AG04450 (cell line): Measurements from ENCODE around the gene TSPEAR. TPM values are rescaled to one million over a fixed set of nuclear protein-coding genes. Genes with fewer than 3 reads are reported as not detected.
A peak's percentile ranks its signal among the peaks of the same experiment; 100 is the strongest.

ENCODE experiments used
- CTCF ChIA-PET: fragments of 300-600, 350-600 bp; formaldehyde crosslinking; extraction: SDS; loops from one replicate; lab custom pipeline; 2022; ENCODE audit warnings: antibody characterized with exemption, inconsistent platforms; lab: Charles Lee
- POLR2A ChIA-PET: fragments of 350-600 bp; formaldehyde crosslinking; extraction: SDS; loops from one replicate; lab custom pipeline; 2021; ENCODE audit warnings: antibody characterized with exemption, inconsistent platforms; lab: Yijun Ruan, JAX
- DNase-seq: peaks from one replicate; pipeline ENCODE4 v3.0.0-alpha.2; 2011; ENCODE audit warnings: low read depth, low spot score
- H3K27ac ChIP-seq: one replicate; pipeline ENCODE4 v1.5.1; 2012; ENCODE audit warnings: low read depth, low read length, control low read depth
- H3K27me3 ChIP-seq: one replicate; pipeline ENCODE4 v1.6.0; 2012; ENCODE audit warnings: low read length; ENCODE audit not compliant: control insufficient read depth, insufficient read depth
- H3K4me3 ChIP-seq: 2 replicates; pipeline ENCODE4 v1.5.1; 2011; ENCODE audit warnings: mild to moderate bottlenecking, low read depth, low read length, control low read depth
- H3K9me3 ChIP-seq: 2 replicates; pipeline ENCODE4 v1.5.1; 2012; ENCODE audit warnings: low read length; ENCODE audit not compliant: control insufficient read depth, insufficient read depth
- CTCF ChIP-seq: IDR thresholded peaks from 2 replicates; pipeline ENCODE4 v1.5.1; 2011; ENCODE audit warnings: low read depth, low read length, control low read depth, inconsistent platforms
- polyA plus RNA-seq: library from polyadenylated mRNA; depleted of rRNA; stranded (reverse); fragments of >200 nt; gene quantifications from 2 replicates; pipeline ENCODE4 v1.2.3, GENCODE V29; 2011

TSPEAR gene
- polyA plus RNA-seq, 1 experiment = not detected

- ChIA-PET POLR2A (interaction anchor here (0.9 kb wide), 1 partner anchor 98 kb away, joined by 6 read pairs; no protein-coding TSS in a partner anchor), CTCF (no interaction called here)
- no peak for DNase-seq
- Histone ChIP-seq H3K27ac (no peak within 1 kb of the TSS), H3K27me3 (no peaks in the 10 kb centered on the region), H3K9me3 (peaks cover 8% of the 10 kb centered on the region), H3K4me3 (peak within 1 kb of the TSS; percentile 22; the same call in 1 of the 2 replicates)
- TF ChIP-seq CTCF = no peak
Measured at GRCh38 chr21:44454747-44455523, 256.4 kb downstream of the TSPEAR start, which contains the start of gene LRRC3. Gene LRRC3, plus strand, starts transcription at chr21:44455510. Its CDS starts 1,135 bp downstream, at chr21:44456645.

GRCh38 chr21:44454058-44454457 is 257.3 kb downstream of the TSPEAR start:
- DNase-seq = no peak
- H3K27ac ChIP-seq = no peak overlapping the region
- TF ChIP-seq CTCF = no peak
- H3K4me3 ChIP-seq = no peak overlapping the region
- peaks cover 8% of the 10 kb centered on the region for H3K9me3 ChIP-seq
- no peaks in the 10 kb centered on the region for H3K27me3 ChIP-seq
- POLR2A ChIA-PET = no interaction called here
- CTCF ChIA-PET = no interaction called here

- no peak overlapping the region for H3K4me3 ChIP-seq
- H3K27me3 ChIP-seq = peaks cover 6% of the 10 kb centered on the region
- no peak for TF ChIP-seq CTCF
- H3K9me3 ChIP-seq = peaks cover 8% of the 10 kb centered on the region
- CTCF ChIA-PET = no interaction called here
- DNase-seq = no peak
- POLR2A ChIA-PET = no interaction called here
- no peak overlapping the region for H3K27ac ChIP-seq
Measured at GRCh38 chr21:44453120-44453519, 258.3 kb downstream of the TSPEAR start.

GRCh38 chr21:44450999-44451398 is 260.4 kb downstream of the TSPEAR start:
- no peak for TF ChIP-seq CTCF
- H3K27ac ChIP-seq = no peak overlapping the region
- H3K27me3 ChIP-seq = peaks cover 6% of the 10 kb centered on the region
- DNase-seq = no peak
- CTCF ChIA-PET = no interaction called here
- H3K9me3 ChIP-seq = peaks cover 4% of the 10 kb centered on the region
- H3K4me3 ChIP-seq = no peak overlapping the region
- POLR2A ChIA-PET = no interaction called here

GRCh38 chr21:44450402-44450801 is 261.0 kb downstream of the TSPEAR start:
- Histone ChIP-seq H3K27me3 (peaks cover 6% of the 10 kb centered on the region), H3K27ac (no peak overlapping the region), H3K9me3 (peaks cover 4% of the 10 kb centered on the region), H3K4me3 (no peak overlapping the region)
- DNase-seq = no peak
- no peak for TF ChIP-seq CTCF
- ChIA-PET POLR2A (no interaction called here), CTCF (no interaction called here)
